GM10266 (cell line): Measurements from ENCODE around the gene SLC27A2.

Experiments
- DNase-seq: peaks from one replicate; pipeline ENCODE4 v3.0.0; 2012; ENCODE audit errors: extremely low spot score
- TF ChIP-seq, protein P1 (sequence below): IDR thresholded peaks from 2 replicates; pipeline ENCODE4 v1.5.1; 2012; ENCODE audit warnings: mild to moderate bottlenecking, low read depth; ENCODE audit not compliant: control insufficient read depth, insufficient read depth; ENCODE audit errors: missing control alignments

Gene SLC27A2

DNA sequence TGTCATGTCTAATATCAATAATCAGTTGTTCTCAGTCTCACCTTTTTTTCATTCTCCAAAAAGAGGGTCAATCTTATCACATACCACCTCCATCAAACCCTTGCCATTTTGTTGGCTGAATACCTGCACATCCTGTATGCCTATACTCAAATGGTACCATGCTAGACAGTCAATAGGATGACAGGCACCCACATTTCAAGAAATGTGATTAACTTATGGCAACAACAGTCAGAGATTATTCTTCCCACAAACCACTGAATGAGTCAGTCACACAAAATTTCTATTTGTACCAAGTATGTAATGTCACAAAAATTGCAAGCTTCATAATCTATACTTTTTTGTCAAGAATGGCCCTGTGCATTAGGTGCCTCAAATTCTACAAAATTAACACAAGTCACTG, 5.1 kb upstream of the SLC27A2 start:
- no peak for DNase-seq
- TF ChIP-seq, protein P1, sequence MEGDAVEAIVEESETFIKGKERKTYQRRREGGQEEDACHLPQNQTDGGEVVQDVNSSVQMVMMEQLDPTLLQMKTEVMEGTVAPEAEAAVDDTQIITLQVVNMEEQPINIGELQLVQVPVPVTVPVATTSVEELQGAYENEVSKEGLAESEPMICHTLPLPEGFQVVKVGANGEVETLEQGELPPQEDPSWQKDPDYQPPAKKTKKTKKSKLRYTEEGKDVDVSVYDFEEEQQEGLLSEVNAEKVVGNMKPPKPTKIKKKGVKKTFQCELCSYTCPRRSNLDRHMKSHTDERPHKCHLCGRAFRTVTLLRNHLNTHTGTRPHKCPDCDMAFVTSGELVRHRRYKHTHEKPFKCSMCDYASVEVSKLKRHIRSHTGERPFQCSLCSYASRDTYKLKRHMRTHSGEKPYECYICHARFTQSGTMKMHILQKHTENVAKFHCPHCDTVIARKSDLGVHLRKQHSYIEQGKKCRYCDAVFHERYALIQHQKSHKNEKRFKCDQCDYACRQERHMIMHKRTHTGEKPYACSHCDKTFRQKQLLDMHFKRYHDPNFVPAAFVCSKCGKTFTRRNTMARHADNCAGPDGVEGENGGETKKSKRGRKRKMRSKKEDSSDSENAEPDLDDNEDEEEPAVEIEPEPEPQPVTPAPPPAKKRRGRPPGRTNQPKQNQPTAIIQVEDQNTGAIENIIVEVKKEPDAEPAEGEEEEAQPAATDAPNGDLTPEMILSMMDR, result no peak

DNA sequence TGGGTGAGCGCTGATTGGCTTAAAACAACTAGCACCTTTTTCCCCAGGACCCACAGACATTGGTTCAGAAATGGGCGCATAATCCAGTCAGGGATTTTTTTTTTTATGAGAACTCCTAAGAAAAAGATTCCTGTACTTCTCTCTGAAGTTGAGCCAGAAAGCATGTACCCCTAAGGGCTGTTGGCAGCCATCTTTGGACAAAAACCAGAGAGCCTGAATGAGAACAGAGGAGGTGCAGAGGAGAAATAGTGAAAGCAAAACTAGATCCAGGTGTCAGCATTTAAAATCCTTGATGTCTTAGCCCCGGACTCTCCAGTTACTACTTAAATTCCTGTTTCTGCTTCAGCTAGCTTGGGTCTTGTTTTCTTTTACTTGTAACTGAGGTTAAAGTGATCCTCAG, 1.9 kb upstream of the SLC27A2 start:
- no peak for DNase-seq
- TF ChIP-seq, protein P1, result no peak

DNA sequence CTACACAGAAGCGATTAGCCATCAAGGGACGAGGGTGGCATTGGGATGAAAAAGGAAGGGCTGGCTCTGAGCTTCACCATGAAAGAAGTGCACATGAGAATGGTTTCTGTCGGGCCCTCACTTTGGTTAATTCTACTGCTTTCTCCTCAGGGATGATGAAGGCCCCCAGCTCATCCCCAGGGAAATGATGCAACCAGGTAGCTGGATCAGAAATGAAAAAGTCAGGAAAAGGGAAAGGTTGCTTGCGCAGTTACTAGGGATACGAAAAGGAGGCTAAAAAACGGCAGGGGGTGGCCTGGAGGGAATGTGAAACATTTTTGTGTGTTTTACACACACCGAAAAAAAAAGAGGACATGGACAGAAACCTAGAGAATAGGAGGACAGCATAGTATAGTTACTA, 1.4 kb upstream of the SLC27A2 start:
- DNase-seq, result no peak
- TF ChIP-seq, protein P1, result no peak

DNA sequence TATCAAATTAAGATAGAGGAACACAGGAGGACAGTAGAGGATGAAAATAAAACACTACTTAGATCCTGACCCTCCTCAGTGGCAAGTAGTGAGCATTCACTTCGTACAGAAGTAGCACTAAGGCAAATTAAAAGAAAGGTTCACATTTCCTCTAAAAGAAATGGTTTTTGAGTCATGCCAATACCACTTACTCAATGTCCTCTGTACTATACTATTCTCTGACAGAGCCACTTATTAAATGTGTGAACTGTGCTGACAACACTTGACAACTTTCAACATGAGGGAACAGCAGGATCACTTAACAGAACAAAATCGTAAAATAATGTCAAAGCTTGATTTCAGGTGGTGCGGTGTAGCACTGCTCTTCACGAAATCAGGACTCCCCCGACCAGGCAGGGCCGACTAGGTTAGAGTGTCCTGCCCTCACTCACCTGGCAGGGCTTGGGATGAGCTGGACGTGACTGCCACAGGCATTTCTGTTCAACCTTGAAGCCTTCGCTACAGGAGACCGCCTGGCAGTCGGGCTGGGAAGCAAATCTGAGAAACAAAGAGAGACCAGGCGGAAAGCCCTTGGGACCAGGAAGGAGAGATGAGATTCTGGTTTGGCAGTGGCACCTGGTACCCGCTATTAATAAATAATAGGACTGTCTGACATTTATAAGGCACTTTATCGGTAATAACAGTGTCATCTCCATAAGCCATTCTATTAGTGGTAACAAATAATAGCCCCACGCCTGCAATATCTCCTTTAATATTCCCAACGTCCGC, 611 bp upstream of the SLC27A2 start:
- TF ChIP-seq, protein P1, result no peak
- no peak for DNase-seq

DNA sequence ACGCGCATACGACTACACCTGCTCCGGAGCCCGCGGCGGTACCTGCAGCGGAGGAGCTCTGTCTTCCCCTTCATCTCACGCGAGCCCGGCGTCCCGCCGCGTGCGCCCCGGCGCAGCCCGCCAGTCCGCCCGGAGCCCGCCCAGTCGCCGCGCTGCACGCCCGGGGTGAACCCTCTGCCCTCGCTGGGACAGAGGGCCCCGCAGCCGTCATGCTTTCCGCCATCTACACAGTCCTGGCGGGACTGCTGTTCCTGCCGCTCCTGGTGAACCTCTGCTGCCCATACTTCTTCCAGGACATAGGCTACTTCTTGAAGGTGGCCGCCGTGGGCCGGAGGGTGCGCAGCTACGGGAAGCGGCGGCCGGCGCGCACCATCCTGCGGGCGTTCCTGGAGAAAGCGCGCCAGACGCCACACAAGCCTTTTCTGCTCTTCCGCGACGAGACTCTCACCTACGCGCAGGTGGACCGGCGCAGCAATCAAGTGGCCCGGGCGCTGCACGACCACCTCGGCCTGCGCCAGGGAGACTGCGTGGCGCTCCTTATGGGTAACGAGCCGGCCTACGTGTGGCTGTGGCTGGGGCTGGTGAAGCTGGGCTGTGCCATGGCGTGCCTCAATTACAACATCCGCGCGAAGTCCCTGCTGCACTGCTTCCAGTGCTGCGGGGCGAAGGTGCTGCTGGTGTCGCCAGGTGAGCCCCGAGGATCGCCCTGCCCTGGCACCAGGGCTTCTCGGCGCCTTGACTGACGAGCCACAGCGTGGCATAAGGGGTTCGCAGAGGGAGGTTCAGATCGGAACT, 420 bp downstream of the SLC27A2 start:
- TF ChIP-seq, protein P1, result no peak
- no peak for DNase-seq

DNA sequence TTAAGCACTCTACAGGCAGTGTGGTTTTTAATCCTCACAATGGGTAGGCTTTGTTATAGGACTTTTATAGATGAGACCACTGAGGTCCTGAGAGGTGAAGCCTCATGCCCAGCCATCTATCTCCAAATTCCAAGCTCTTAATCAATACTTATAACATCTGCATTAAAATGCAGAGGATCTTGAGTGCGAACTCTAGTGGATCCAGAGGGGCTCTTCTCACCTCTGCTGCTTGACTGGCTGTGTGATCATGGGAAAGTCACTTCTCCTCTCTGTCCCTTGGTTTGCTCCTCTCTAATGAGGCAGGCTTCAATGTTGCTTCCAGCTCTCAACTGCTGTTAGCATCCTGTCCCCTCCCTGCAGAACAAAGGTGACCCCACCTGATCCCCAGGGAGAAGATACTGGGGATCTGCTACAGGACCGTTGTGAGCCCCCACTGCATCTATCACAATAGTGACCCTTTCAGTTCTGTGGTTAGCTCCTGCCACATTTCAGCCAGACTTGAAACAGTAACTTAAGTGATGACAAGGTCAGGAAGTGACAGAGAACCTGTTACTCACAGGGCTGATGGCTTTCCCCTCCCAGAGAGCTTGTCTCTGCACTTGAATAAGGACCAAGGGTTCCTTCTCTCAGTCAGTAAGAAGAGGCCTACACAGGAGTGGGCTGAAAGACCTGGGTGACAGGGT, 1.3 kb downstream of the SLC27A2 start:
- DNase-seq, result peak; percentile 58
- TF ChIP-seq, protein P1, result no peak

DNA sequence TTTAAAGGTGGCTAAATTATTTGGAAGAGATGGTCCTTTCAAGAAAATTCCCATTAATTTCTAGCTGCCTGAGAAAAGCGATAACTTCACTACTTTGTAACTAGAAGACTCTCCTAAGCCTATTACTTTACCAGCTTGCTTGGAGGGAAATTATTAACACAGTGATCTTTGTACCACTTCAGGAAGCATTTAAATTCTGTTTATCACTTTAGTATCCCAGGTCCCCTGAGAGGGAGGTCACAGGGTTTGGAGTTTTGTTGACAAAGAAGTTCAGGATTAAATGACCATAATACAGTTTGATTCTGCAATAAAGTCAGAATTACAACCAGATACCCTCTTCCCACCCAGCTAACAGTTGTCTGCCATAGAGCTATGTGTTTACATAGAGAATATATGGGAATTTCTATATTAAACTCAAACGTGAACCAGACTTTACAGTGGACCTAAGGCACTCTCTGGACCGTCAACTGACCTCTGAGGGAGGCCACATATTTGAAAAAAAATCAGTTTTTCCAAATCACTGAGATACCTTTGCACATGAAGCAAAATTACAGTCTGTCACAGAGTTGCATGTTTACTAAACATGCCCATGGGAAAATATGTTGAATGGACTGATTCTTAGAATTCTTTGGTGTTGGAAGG, 3.0 kb downstream of the SLC27A2 start:
- no peak for DNase-seq
- TF ChIP-seq, protein P1, result no peak
